IMR-90 (cell line): Measurements from ENCODE around the gene FBXW7. TPM values are rescaled to one million over a fixed set of nuclear protein-coding genes. Genes with fewer than 3 reads are reported as not detected.

Experiments
- ATAC-seq: fragments of 200-7000 bp; cut with Tn5 transposase; 2 replicates; pipeline ENCODE4 v1.9.1; 2020; ENCODE audit warnings: low read depth, mild to moderate bottlenecking, moderate library complexity
- BruUV-seq: library from RNA; stranded (reverse); fragments of 400-500 nt; replicated peaks from 2 replicates; lab custom pipeline; 2021; lab: Mats Ljungman, UMichigan
- CTCF ChIA-PET: fragments of 300-600 bp; formaldehyde crosslinking; extraction: SDS; loops from one replicate; lab custom pipeline; 2021; ENCODE audit warnings: antibody characterized with exemption; lab: Yijun Ruan, JAX
- POLR2A ChIA-PET: fragments of 300-600 bp; sonication (Branson Sonifier 250); formaldehyde crosslinking; loops from one replicate; lab custom pipeline; 2022; ENCODE audit warnings: antibody characterized with exemption; ENCODE audit not compliant: unreplicated experiment; lab: Charles Lee
- DNase-seq: peaks from one replicate; pipeline ENCODE4 v3.0.0; 2013
- H2AFZ ChIP-seq: replicated peaks from 2 replicates; pipeline ENCODE3; 2013; ENCODE audit warnings: low read length, mild to moderate bottlenecking; ENCODE audit not compliant: poor library complexity
- H2AK5ac ChIP-seq: 2 replicates; pipeline ENCODE4 v1.6.1; 2013; ENCODE audit warnings: low read depth, low read length, inconsistent platforms
- H2AK9ac ChIP-seq: replicated peaks from 2 replicates; pipeline ENCODE3; 2013; ENCODE audit warnings: mild to moderate bottlenecking, low read depth, low read length, moderate library complexity; ENCODE audit not compliant: poor library complexity
- H2BK120ac ChIP-seq: 2 replicates; pipeline ENCODE4 v1.6.1; 2013; ENCODE audit warnings: low read depth, low read length, inconsistent platforms
- H2BK15ac ChIP-seq: 3 replicates; pipeline ENCODE4 v1.6.1; 2013; ENCODE audit warnings: low read depth, low read length, inconsistent platforms
- H2BK20ac ChIP-seq: 2 replicates; pipeline ENCODE4 v1.6.1; 2013; ENCODE audit warnings: low read depth, mild to moderate bottlenecking, inconsistent platforms, low read length, moderate library complexity
- H2BK5ac ChIP-seq: 2 replicates; pipeline ENCODE4 v1.6.1; 2013; ENCODE audit warnings: mild to moderate bottlenecking, low read depth, low read length, inconsistent platforms; ENCODE audit not compliant: poor library complexity, severe bottlenecking
- H3K14ac ChIP-seq: replicated peaks from 2 replicates; pipeline ENCODE4 v1.6.1; 2013; ENCODE audit warnings: low read depth, low read length, inconsistent platforms
- H3K18ac ChIP-seq: 2 replicates; pipeline ENCODE4 v1.6.1; 2013; ENCODE audit warnings: low read depth, low read length, control low read depth
- H3K23ac ChIP-seq: 2 replicates; pipeline ENCODE4 v1.6.1; 2013; ENCODE audit warnings: low read depth, low read length, inconsistent platforms
- H3K27ac ChIP-seq: 2 replicates; pipeline ENCODE4 v1.5.1; 2013; ENCODE audit warnings: mild to moderate bottlenecking, control low read depth, low read length; ENCODE audit not compliant: insufficient read depth
- H3K27me3 ChIP-seq: 2 replicates; pipeline ENCODE4 v1.6.1; 2013; ENCODE audit warnings: low read length; ENCODE audit not compliant: control insufficient read depth, insufficient read depth
- H3K36me3 ChIP-seq: 2 replicates; pipeline ENCODE4 v1.6.1; 2013; ENCODE audit warnings: low read length, mixed read lengths; ENCODE audit not compliant: control insufficient read depth, insufficient read depth
- H3K4ac ChIP-seq: 2 replicates; pipeline ENCODE4 v1.6.1; 2013; ENCODE audit warnings: low read depth, low read length, inconsistent platforms
- H3K4me1 ChIP-seq: 2 replicates; pipeline ENCODE4 v1.6.1; 2013; ENCODE audit warnings: low read length, mixed read lengths; ENCODE audit not compliant: control insufficient read depth, insufficient read depth
- H3K4me2 ChIP-seq: 2 replicates; pipeline ENCODE4 v1.6.1; 2013; ENCODE audit warnings: low read depth, mild to moderate bottlenecking, control low read depth, low read length, moderate library complexity
- H3K4me3 ChIP-seq: 2 replicates; pipeline ENCODE4 v1.5.1; 2013; ENCODE audit warnings: low read depth, mild to moderate bottlenecking, control low read depth, low read length, moderate library complexity; ENCODE audit not compliant: insufficient read depth
- H3K56ac ChIP-seq: 2 replicates; pipeline ENCODE4 v1.6.1; 2013; ENCODE audit warnings: low read length, inconsistent platforms; ENCODE audit not compliant: insufficient read depth; ENCODE audit errors: extremely low read depth
- H3K79me1 ChIP-seq, 2 experiments: 2 replicates each; pipeline ENCODE4 v1.6.1; 2013; ENCODE audit warnings: low read length in 2 of 2, inconsistent platforms in 1 of 2, low read depth in 1 of 2
- H3K9ac ChIP-seq: 2 replicates; pipeline ENCODE4 v1.6.1; 2013; ENCODE audit warnings: low read depth, low read length, control low read depth
- H3K9me1 ChIP-seq: 2 replicates; pipeline ENCODE4 v1.6.1; 2013; ENCODE audit warnings: low read length, inconsistent platforms; ENCODE audit not compliant: insufficient read depth
- H3K9me3 ChIP-seq: 2 replicates; pipeline ENCODE4 v1.6.1; 2013; ENCODE audit warnings: low read length; ENCODE audit not compliant: control insufficient read depth, insufficient read depth
- H4K20me1 ChIP-seq: 2 replicates; pipeline ENCODE4 v1.6.1; 2013; ENCODE audit warnings: low read length, inconsistent platforms; ENCODE audit not compliant: insufficient read depth
- H4K5ac ChIP-seq: 2 replicates; pipeline ENCODE4 v1.6.1; 2013; ENCODE audit warnings: mild to moderate bottlenecking, low read depth, low read length, control low read depth
- H4K8ac ChIP-seq, 2 experiments: 2 replicates each; pipeline ENCODE4 v1.6.1; 2013; ENCODE audit warnings: low read depth in 2 of 2, low read length in 2 of 2, control low read depth in 1 of 2, inconsistent platforms in 1 of 2
- H4K91ac ChIP-seq: 2 replicates; pipeline ENCODE4 v1.6.1; 2013; ENCODE audit warnings: low read depth, low read length, inconsistent platforms; ENCODE audit not compliant: insufficient read depth
- CEBPB ChIP-seq: IDR thresholded peaks from 2 replicates; pipeline ENCODE4 v1.6.1; 2012; ENCODE audit warnings: low read depth, low read length, improper control_type of control experiment
- CHD1 ChIP-seq: IDR thresholded peaks from 2 replicates; pipeline ENCODE4 v1.6.1; 2012; ENCODE audit warnings: low read depth, low read length, improper control_type of control experiment
- RCOR1 ChIP-seq: IDR thresholded peaks from 2 replicates; pipeline ENCODE4 v1.6.1; 2012; ENCODE audit warnings: mild to moderate bottlenecking, low read length, improper control_type of control experiment; ENCODE audit not compliant: insufficient replicate concordance
- WGBS, 2 experiments: methylation state at CpG; one replicate each; pipeline versions ENCODE4 v1.1.5 to v1.1.7; 2013; ENCODE audit warnings: missing lambda C conversion rate in 2 of 2; ENCODE audit not compliant: insufficient read length in 1 of 2; ENCODE audit errors: extremely low coverage in 2 of 2; 5-methylcytosine and 5-hydroxymethylcytosine counted together
- dilution Hi-C: fragments of 300-500 bp; cut with HindIII; formaldehyde crosslinking; loops from one replicate; pipeline ENCODE4 v1.14.3; 2018; ENCODE audit warnings: low sequenced_read_pairs; ENCODE audit not compliant: unreplicated experiment
- in situ Hi-C: fragments of 300-500 bp; cut with MboI; formaldehyde crosslinking; loops from 3 replicates; pipeline ENCODE4 v1.14.3; 2019; ENCODE audit warnings: low sequenced_read_pairs, inconsistent platforms, mixed read lengths
- intact Hi-C: fragments of 100-400 bp; cut with micrococcal nuclease; formaldehyde crosslinking; loops from 2 replicates; pipeline ENCODE4 v1.10.0; 2022
- polyA plus RNA-seq, 3 experiments: library from polyadenylated mRNA; depleted of rRNA; stranded (reverse); fragments of >200 nt; gene quantifications; 2 replicates each; pipeline ENCODE4 v1.2.3, GENCODE V29; 2012; ENCODE audit warnings: low replicate concordance in 1 of 3
- total RNA-seq: library from RNA; depleted of rRNA; stranded (reverse); fragments of >200 nt; gene quantifications from 2 replicates; pipeline ENCODE4 v1.2.3, GENCODE V29; 2012

Gene FBXW7
- total and polyA plus RNA-seq, 2 of the 4 experiments (the other 2 are of a cell fraction): 7.2 to 27.4 TPM

DNA sequence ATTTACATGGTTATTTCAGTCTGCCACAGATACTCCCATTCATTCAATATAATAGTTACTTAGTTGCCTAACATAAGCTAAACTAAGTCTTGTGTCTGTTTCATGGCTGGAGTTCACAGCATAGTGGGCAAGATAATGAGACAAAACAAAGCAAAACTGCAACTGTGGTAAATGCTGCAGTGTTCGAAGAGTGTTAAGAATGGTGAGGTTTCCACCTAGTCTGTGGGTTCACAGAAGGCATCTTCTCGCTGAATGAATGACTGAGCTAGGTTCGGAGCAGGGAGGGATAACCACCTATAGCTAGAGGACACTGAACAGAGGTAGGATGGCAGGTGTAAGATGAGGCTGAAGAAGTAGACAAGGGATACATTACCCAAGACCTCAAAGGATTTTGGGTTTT, 171.0 kb downstream of the FBXW7 start:
- H2BK120ac ChIP-seq: no peak overlapping the region
- H3K36me3 ChIP-seq: no peaks in the 10 kb centered on the region
- in situ Hi-C loops: no loop called here
- H3K27ac ChIP-seq: no peak overlapping the region
- no peaks in the 10 kb centered on the region for H3K27me3 ChIP-seq
- POLR2A ChIA-PET: no interaction called here
- no peak overlapping the region for H3K4me2 ChIP-seq
- dilution Hi-C loops: no loop called here
- intact Hi-C loops: no loop called here
- H2BK5ac ChIP-seq: no peak overlapping the region
- H2AK5ac ChIP-seq: no peak overlapping the region
- H3K9ac ChIP-seq: no peak overlapping the region
- DNase-seq: no peak
- no peak overlapping the region for H4K5ac ChIP-seq
- ATAC-seq: no peak
- H3K9me3 ChIP-seq: no peaks in the 10 kb centered on the region
- TF ChIP-seq RCOR1: no peak
- no peak for TF ChIP-seq CEBPB
- no peak for TF ChIP-seq CHD1
- no peak overlapping the region for H3K56ac ChIP-seq
- BruUV-seq: no TSS peak
- CTCF ChIA-PET: no interaction called here
- H3K9me1 ChIP-seq: peaks cover 2% of the 10 kb centered on the region; the same call in 1 of the 2 replicates
- peaks cover 12 to 15% of the 10 kb centered on the region in 2 experiments; a peak in 2 of 4 replicates for H3K79me1 ChIP-seq
- no peak overlapping the region for H3K23ac ChIP-seq
- WGBS, 2 experiments: no CpG with 5 or more reads among the region's 3 CpGs
- no peak overlapping the region for H3K18ac ChIP-seq
- no peak overlapping the region for H2BK15ac ChIP-seq
- H2AK9ac ChIP-seq: no peak overlapping the region
- no peak overlapping the region for H3K4ac ChIP-seq
- H3K4me1 ChIP-seq: peaks cover 4% of the 10 kb centered on the region; the same call in 1 of the 2 replicates
- H4K91ac ChIP-seq: no peak overlapping the region
- no peaks in the 10 kb centered on the region for H4K20me1 ChIP-seq
- no peak overlapping the region for H4K8ac ChIP-seq
- no peak overlapping the region for H2BK20ac ChIP-seq
- no peak overlapping the region for H2AFZ ChIP-seq
- no peak overlapping the region for H3K4me3 ChIP-seq
- no peak overlapping the region for H3K14ac ChIP-seq
